Ascending aorta (tissue), 2 donors: ENCODE measurements around the gene FGD3. TPM values are rescaled to one million over a fixed set of nuclear protein-coding genes. Genes with fewer than 3 reads are reported as not detected.

Experiments
- DNase-seq, 2 donors: peaks; one replicate each; pipeline ENCODE4 v3.0.0-alpha.2; 2019; ENCODE audit warnings: low spot score in 2 of 2
- H3K27ac ChIP-seq, 2 donors: fragments of 200-600 bp; sonication (generic); one replicate each; pipeline ENCODE4 v1.5.1; 2016 to 2017; ENCODE audit warnings: mild to moderate bottlenecking in 1 of 2
- H3K27me3 ChIP-seq: fragments of 200-600 bp; sonication (generic); one replicate; pipeline ENCODE4 v1.5.1; 2017
- H3K36me3 ChIP-seq, 2 donors: fragments of 200-600 bp; sonication (generic); one replicate each; pipeline ENCODE4 v1.5.1; 2016
- H3K4me1 ChIP-seq, 2 donors: fragments of 200-600 bp; sonication (generic); one replicate each; pipeline ENCODE4 v1.5.1; 2016 to 2017; ENCODE audit warnings: mild to moderate bottlenecking in 1 of 2
- H3K4me3 ChIP-seq, 2 donors: fragments of 200-600 bp; sonication (generic); one replicate each; pipeline ENCODE4 v1.5.1; 2016 to 2017; ENCODE audit warnings: mild to moderate bottlenecking in 1 of 2
- H3K9me3 ChIP-seq, 2 donors: fragments of 200-600 bp; sonication (generic); one replicate each; pipeline ENCODE4 v1.5.1; 2016
- CTCF ChIP-seq, 3 experiments: fragments of 200-600 bp in 2 of 3; fragments of 450-650 bp in 1 of 3; sonication (generic) in 2 of 3; IDR thresholded peaks; one replicate each; pipeline ENCODE4 v1.5.1; 2016 to 2019; ENCODE audit warnings: antibody characterized with exemption in 3 of 3, mild to moderate bottlenecking in 1 of 3, moderate library complexity in 1 of 3
- intact Hi-C: fragments of 100-400 bp; cut with DNase I; formaldehyde crosslinking; loops from one replicate; pipeline ENCODE4 v1.15.1; 2023
- total RNA-seq: library from RNA; depleted of rRNA; stranded (reverse); fragments of >200 nt; gene quantifications from one replicate; pipeline ENCODE4 v1.1.0, GENCODE V29; 2016

FGD3 gene
- total RNA-seq, 1 donor from 2014 or later: 20.8 TPM

DNA sequence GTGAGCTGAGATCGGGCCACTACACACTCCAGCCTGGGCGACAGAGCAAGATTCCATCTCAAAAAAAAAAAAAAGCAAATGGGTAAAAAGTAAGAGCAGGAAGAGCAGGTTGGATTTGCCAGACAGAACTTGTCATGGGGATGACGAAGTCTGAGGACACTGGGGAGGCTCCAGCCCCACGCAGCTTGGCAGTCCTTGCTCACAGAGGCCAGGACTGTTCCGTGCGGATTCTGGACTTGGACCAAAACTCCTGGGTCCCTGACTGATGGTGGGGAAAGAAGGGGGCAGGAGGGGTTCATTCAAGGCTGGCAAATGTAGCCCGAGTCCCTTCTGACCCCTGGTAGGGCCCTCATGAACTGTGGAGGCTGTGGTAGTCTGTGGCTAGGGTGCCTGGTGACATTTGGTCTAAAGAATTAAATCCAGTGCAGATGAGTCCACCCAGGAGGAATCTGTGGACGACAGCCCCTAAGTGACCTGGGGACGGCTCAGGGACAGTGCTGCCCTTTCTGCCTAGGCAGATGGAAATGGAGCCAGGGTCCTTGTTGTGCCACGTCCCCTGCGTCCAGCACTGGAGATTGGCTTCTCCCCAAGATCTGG is 3.1 kb downstream of the FGD3 start:
- TF ChIP-seq CTCF (IDR thresholded peaks at IDR 0.05): no peak
- Histone ChIP-seq H3K4me1 (no peaks in the 10 kb centered on the region), H3K36me3 (no peaks in the 10 kb centered on the region), H3K9me3 (no peaks in the 10 kb centered on the region), H3K27ac (no peak overlapping the region), H3K4me3 (no peak overlapping the region), H3K27me3 (no peaks in the 10 kb centered on the region)
- peak in 1 of 2 donors; percentile 40 for DNase-seq
- intact Hi-C loops: no loop called here

- no peaks in the 10 kb centered on the region for H3K9me3 ChIP-seq
- H3K27me3 ChIP-seq: no peaks in the 10 kb centered on the region
- no peaks in the 10 kb centered on the region for H3K36me3 ChIP-seq
- DNase-seq: no peak
- H3K27ac ChIP-seq: no peak overlapping the region
- intact Hi-C loops: no loop called here
- TF ChIP-seq CTCF (IDR thresholded peaks at IDR 0.05): no peak
- H3K4me3 ChIP-seq: no peak overlapping the region
- H3K4me1 ChIP-seq: no peaks in the 10 kb centered on the region
Measured at GRCh38 chr9:92952906-92953610, 5.7 kb downstream of the FGD3 start.

DNA sequence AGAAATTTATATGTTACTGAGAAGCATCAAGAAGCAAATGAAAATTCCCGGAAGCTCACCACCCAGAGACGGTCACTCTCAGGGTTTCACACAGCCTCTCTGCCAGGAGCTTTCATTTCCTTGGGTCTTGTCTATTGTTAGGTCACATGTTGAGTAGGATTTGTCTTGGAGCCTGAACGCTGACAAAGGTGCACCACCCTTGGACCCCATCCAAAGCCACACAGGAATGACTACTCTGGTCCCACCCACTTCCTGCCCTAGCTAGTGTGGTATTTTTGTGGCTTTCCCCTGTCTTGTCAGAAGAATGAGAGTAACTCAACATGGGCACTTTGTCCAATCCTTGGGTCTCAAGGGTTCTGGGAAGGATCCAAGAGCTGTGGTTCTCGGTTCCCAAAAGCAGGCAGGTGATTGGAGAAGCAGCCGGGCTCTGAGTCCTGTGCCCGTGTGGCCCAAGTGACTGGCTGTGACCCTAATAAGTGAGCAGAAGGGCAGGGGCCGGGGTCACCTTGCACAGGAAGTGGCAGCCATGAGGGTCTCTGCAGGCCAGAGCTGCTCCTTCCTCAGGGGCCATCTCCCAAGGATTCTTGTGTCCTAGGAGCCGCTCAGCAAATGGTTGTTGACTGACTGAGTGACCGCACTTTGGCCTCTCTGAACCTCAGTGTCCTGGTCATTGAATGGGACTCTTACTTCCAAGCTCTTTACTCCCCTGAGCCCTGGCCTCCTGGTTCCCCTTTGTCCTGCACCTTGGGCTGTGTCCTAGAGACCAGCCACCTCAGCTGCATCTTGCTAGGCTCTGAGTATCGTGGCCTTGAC is 6.9 kb downstream of the FGD3 start:
- H3K4me1 ChIP-seq: no peaks in the 10 kb centered on the region
- H3K4me3 ChIP-seq: no peak overlapping the region
- no peak for TF ChIP-seq CTCF (IDR thresholded peaks at IDR 0.05)

GRCh38 chr9:92954886-92955285 is 7.6 kb downstream of the FGD3 start:
- H3K4me3 ChIP-seq: no peak overlapping the region
- intact Hi-C loops: no loop called here
- no peaks in the 10 kb centered on the region for H3K4me1 ChIP-seq
- H3K36me3 ChIP-seq: no peaks in the 10 kb centered on the region
- DNase-seq: no peak
- H3K9me3 ChIP-seq: no peaks in the 10 kb centered on the region
- no peaks in the 10 kb centered on the region for H3K27me3 ChIP-seq
- TF ChIP-seq CTCF (IDR thresholded peaks at IDR 0.05): no peak
- no peak overlapping the region for H3K27ac ChIP-seq

More for the DNA sequence above, 6.9 kb downstream of the FGD3 start:
- Histone ChIP-seq H3K27ac (no peak overlapping the region), H3K27me3 (no peaks in the 10 kb centered on the region), H3K36me3 (no peaks in the 10 kb centered on the region), H3K9me3 (no peaks in the 10 kb centered on the region)
- peak in 1 of 2 donors; percentile 56 for DNase-seq
- intact Hi-C loops: no loop called here

DNA sequence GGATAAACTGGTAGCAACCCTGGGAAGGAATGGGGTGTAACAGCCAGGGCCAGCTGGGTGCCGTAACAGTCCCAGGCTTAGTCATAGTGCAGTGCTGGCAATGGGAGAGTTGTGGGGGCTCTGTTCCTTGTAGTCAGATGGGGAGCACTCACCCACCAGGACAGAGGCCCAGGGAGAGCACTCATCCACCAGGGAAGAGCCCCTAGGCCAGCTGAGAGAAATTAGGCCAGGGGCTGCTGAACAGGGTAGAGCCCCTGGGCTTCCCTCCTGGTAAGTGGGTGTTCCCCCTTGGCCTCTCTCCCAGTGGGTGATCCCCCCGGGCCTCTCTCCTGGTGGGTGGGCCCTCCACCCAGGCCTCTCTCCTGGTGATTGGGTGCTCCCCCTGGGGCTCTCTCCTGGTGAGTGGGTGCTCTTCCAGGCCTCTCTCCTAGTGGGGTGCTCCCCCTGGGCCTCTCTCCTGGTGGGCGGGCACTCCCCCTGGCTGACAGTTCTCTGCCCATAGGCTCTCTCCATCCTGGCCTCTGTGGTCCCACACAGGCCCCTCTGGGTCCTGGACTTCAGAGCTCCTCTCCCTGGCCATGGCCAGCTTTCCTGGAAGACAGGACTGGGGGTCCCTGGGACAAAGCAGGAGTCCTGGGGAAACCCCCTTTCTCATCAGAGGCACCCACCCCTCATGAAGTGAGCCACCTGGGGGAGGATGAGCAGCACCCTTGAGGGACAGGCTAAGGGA is 13.4 kb downstream of the FGD3 start:
- DNase-seq: peak in 1 of 2 donors; percentile 42
- H3K27ac ChIP-seq: no peak overlapping the region
- no peak overlapping the region for H3K4me3 ChIP-seq
- no peaks in the 10 kb centered on the region for H3K36me3 ChIP-seq
- H3K27me3 ChIP-seq: no peaks in the 10 kb centered on the region
- intact Hi-C loops: no loop called here
- TF ChIP-seq CTCF (IDR thresholded peaks at IDR 0.05): no peak
- H3K9me3 ChIP-seq: no peaks in the 10 kb centered on the region
- no peaks in the 10 kb centered on the region for H3K4me1 ChIP-seq
